ENCODE results near the gene TBC1D1.

DNA sequence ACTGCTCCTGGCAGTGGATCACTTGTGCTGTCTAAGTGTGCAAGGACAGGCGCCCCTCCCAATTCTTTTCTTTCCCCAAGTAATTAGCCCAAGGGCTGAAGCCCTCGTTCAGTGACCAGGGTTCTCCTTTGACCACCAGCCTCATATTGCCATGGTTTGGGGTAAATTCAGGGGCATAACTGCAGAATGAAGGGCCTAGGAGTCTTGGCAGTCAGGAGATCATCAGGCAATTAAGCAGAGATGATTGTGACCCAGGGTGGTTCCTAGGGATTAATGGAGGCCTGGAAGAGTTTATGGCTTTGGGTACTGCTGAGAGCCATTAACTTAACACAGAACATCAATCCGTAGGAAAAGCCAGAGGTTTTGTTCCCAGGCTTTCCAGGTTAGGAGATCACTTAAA, 240.0 kb downstream of the TBC1D1 start:
- TF ChIP-seq, protein P1, sequence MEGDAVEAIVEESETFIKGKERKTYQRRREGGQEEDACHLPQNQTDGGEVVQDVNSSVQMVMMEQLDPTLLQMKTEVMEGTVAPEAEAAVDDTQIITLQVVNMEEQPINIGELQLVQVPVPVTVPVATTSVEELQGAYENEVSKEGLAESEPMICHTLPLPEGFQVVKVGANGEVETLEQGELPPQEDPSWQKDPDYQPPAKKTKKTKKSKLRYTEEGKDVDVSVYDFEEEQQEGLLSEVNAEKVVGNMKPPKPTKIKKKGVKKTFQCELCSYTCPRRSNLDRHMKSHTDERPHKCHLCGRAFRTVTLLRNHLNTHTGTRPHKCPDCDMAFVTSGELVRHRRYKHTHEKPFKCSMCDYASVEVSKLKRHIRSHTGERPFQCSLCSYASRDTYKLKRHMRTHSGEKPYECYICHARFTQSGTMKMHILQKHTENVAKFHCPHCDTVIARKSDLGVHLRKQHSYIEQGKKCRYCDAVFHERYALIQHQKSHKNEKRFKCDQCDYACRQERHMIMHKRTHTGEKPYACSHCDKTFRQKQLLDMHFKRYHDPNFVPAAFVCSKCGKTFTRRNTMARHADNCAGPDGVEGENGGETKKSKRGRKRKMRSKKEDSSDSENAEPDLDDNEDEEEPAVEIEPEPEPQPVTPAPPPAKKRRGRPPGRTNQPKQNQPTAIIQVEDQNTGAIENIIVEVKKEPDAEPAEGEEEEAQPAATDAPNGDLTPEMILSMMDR (IDR thresholded peaks at IDR 0.05; ENCODE audit: extremely low read depth in 1 of 2, insufficient read depth in 1 of 2, low read depth in 1 of 2, low read length in 2 of 2): no peak
- TF ChIP-seq, protein P2, sequence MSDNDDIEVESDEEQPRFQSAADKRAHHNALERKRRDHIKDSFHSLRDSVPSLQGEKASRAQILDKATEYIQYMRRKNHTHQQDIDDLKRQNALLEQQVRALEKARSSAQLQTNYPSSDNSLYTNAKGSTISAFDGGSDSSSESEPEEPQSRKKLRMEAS (IDR thresholded peaks at IDR 0.05; ENCODE audit: insufficient read depth, insufficient read length): no peak
- TF ChIP-seq POLR2A (IDR thresholded peaks at IDR 0.05; ENCODE audit: low read depth, low read length): no peak
- TF ChIP-seq JUN (IDR thresholded peaks at IDR 0.05; ENCODE audit: borderline replicate concordance, insufficient read depth, insufficient read length, low read depth): no peak
- no peak for TF ChIP-seq EZH2 (IDR thresholded peaks at IDR 0.05; ENCODE audit: borderline replicate concordance, low read depth, low read length, severe bottlenecking)
- TF ChIP-seq POLR2AphosphoS5 (IDR thresholded peaks at IDR 0.05; ENCODE audit: insufficient read depth, low read depth, low read length): no peak
- no peak for TF ChIP-seq FOS (IDR thresholded peaks at IDR 0.05; ENCODE audit: borderline replicate concordance, insufficient read depth, low read length)

Measured in endothelial cell of umbilical vein (primary cell).